ENCODE results near the gene TRIP6. TPM values are rescaled to one million over a fixed set of nuclear protein-coding genes. Genes with fewer than 3 reads are reported as not detected.

Gene TRIP6
- total and polyA plus RNA-seq, 2 experiments from 2014 or later = 50.2 to 60.1 TPM

DNA sequence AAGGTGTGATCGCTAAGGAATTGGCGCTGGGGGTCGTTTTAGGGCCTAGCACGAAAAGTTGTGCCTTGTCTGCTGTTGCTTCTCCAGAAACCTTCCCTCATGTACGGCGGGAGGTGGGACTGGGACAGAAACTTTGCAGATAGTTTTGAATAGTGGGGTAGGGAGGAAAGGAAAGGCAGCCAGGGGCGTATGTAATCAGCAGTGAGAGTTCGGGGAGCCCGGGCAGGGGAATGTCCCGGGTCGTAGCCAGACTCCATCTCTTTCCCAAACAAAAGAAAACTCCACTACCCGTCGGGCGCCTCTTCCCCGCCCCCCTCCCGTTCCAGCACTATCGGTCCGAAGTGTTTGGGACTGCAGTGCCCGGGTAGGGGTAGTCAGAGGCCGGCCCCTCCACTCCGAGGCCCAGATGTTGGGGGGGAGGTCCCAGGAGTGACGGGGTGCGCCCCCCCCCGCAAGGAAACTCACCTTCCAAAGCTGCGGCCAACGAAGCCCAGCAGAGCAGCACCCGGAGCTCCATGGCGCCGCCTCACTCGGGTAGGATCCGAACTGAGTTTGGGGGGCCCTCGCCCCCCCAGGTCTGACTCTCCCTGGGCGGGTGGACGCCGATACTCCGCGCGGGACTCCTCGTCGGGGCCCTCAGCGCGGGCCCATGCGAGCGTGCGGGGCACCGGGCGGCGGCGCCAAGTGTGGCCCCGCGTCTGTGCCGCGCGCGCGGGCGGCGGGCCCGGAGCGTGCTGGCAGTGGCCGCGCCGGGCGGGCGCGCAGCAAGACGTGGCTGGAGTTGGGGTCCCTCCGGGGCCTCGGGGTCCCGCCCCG, 40.5 kb upstream of the TRIP6 start:
- TF ChIP-seq CTCF (IDR thresholded peaks at IDR 0.05; ENCODE audit: low read depth, low read length) = no peak
- Histone ChIP-seq H3K27ac (peak overlapping the region; percentile 78), H3K36me3 (peaks cover 12% of the 10 kb centered on the region)

DNA sequence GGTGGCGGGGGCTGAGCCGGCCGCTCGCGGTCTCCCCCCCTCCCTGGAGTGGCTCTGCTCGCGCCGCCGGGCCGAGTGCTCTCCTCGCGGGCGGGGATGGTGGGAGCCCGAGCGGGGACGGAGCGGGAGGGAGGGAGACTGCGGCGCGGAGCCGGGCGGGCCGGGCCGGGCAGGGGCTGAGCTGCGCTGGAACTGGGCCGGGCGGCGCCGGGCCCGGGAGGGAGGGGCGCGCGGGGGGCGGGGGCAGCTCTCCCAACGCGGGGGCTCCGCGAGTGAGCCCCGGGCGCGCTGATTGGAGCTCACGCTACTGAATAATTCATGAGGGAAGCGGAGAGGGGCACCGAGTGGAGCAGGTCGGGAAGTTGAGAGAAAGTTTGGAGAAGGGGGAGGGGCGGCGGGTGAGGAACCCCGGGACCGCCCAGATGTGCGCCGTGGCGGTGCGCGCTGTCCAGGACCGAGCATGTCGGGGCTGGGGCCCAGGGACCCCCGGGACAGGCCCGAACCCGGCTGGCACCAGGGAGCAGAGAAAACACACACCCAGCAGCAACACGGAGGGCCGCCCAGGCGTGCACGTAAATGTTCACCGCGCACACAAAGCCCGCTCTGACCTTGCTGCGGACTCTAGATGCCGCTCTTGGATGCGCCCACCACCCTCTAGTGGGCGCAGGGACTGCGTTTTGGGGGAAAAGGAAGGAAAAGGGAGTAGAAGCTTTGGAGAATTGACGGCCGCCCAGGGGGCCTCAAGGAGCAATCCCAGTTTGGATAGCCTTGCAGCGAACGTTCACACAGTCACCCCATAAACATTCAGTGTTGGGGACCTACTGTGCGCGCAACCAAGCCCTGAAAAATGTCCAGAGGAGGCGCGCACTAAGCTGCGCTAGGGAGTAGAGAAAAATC, 39.6 kb upstream of the TRIP6 start, which contains the start of gene EPHB4:
EPHB4 (minus strand) TSS at position 194 of the 897 bp plus-strand sequence. CDS start 493 bp downstream, outside the sequence.
- Histone ChIP-seq H3K4me1 (ENCODE audit: low read depth) (peaks cover 5% of the 10 kb centered on the region), H3K36me3 (peaks cover 6% of the 10 kb centered on the region), H3K27me3 (no peaks in the 10 kb centered on the region), H3K9me3 (ENCODE audit: low read depth) (no peaks in the 10 kb centered on the region), H3K4me3 (peak within 1 kb of the TSS; percentile 95), H3K27ac (peak within 1 kb of the TSS; percentile 78)
- peak; percentile 62 for TF ChIP-seq CTCF (IDR thresholded peaks at IDR 0.05; ENCODE audit: low read depth, low read length)
- peak; percentile 90 to 94 for DNase-seq (ENCODE audit: low read depth in 1 of 2, low spot score in 1 of 2)

More for the DNA sequence above, 40.5 kb upstream of the TRIP6 start:
- Histone ChIP-seq H3K4me1 (ENCODE audit: low read depth) (peaks cover 5% of the 10 kb centered on the region), H3K27me3 (no peaks in the 10 kb centered on the region), H3K9me3 (ENCODE audit: low read depth) (no peaks in the 10 kb centered on the region), H3K4me3 (peak overlapping the region; percentile 95)
- DNase-seq (ENCODE audit: low read depth in 1 of 2, low spot score in 1 of 2) = peak in 1 of 2 donors; percentile 16

DNA sequence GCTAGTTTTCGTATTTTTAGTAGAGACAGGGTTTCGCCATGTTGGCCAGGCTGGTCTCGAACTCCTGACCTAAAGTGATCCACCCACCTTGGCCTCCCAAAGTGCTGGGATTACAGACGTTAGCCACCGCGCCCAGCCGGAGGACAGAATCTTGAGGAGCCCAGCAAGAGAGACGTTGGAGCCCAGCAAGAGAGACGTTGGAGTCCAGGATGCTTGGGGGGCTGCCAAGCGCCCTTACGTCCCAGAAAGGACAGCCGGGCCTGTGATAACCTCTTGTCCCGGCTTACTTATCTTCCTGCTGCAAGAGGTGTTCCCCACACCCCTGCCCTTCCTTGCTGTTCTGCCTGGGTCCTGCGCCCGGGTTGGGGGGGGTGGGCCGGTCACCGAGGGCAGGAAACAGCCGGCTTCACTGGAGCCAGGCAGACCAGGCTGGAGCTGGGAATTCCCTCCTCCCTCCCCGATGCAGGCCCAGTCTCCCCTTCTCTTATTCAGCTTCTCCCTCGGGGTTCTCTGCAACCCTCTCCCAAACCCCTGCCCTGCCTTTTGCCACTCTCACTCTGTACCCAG, 38.0 kb upstream of the TRIP6 start:
- peak overlapping the region; percentile 62 for H3K27ac ChIP-seq
- H3K4me1 ChIP-seq (ENCODE audit: low read depth) = peaks cover 5% of the 10 kb centered on the region
- no peaks in the 10 kb centered on the region for H3K9me3 ChIP-seq (ENCODE audit: low read depth)
- H3K27me3 ChIP-seq = no peaks in the 10 kb centered on the region
- H3K4me3 ChIP-seq = no peak overlapping the region
- peak; percentile 35 to 40 for DNase-seq (ENCODE audit: low read depth in 1 of 2, low spot score in 1 of 2)
- no peak for TF ChIP-seq CTCF (IDR thresholded peaks at IDR 0.05; ENCODE audit: low read depth, low read length)
- no peaks in the 10 kb centered on the region for H3K36me3 ChIP-seq

GRCh38 chr7:100830396-100830795, 36.8 kb upstream of the TRIP6 start:
- TF ChIP-seq CTCF (IDR thresholded peaks at IDR 0.05; ENCODE audit: low read depth, low read length) = no peak
- no peak overlapping the region for H3K27ac ChIP-seq
- no peak overlapping the region for H3K4me3 ChIP-seq
- no peaks in the 10 kb centered on the region for H3K9me3 ChIP-seq (ENCODE audit: low read depth)
- H3K4me1 ChIP-seq (ENCODE audit: low read depth) = peaks cover 2% of the 10 kb centered on the region
- H3K27me3 ChIP-seq = no peaks in the 10 kb centered on the region
- no peaks in the 10 kb centered on the region for H3K36me3 ChIP-seq
- DNase-seq (ENCODE audit: low read depth in 1 of 2, low spot score in 1 of 2) = no peak

GRCh38 chr7:100832281-100832633, 34.9 kb upstream of the TRIP6 start:
- no peak for TF ChIP-seq CTCF (IDR thresholded peaks at IDR 0.05; ENCODE audit: low read depth, low read length)
- no peaks in the 10 kb centered on the region for H3K9me3 ChIP-seq (ENCODE audit: low read depth)
- peaks cover 6% of the 10 kb centered on the region for H3K4me1 ChIP-seq (ENCODE audit: low read depth)
- no peak overlapping the region for H3K27ac ChIP-seq
- no peak overlapping the region for H3K4me3 ChIP-seq
- DNase-seq (ENCODE audit: low read depth in 1 of 2, low spot score in 1 of 2) = no peak
- no peaks in the 10 kb centered on the region for H3K36me3 ChIP-seq
- no peaks in the 10 kb centered on the region for H3K27me3 ChIP-seq

Data from cardiac muscle cell (in vitro differentiated cells and primary cell).